ENCODE data around the gene ECE2.

DNA sequence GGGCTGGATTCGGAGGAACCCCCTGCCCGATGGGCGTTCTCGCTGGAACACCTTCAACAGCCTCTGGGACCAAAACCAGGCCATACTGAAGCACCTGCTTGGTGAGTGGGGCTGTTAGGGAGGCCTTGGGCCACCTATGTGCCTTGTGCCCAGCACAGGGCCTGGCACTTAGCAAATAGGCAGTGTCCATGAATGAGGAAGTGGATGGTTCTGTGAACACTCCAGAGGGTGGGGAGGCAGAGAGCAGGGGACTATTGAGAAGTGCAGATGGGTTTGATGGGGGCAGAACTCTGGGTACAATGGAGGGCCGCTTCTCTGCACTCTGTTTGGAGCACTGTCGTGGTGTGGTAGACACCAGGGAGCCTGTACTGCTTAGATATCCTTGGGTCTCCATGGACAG lies 1.5 kb downstream of the ECE2 start:
- TF ChIP-seq POLR2AphosphoS5 (IDR thresholded peaks at IDR 0.05) (no peak), TAF1 (IDR thresholded peaks at IDR 0.05; ENCODE audit: low read depth) (no peak), EZH2 (IDR thresholded peaks at IDR 0.05; ENCODE audit: borderline replicate concordance, insufficient read depth, low read length, poor library complexity, severe bottlenecking) (no peak), RAD21 (conservative IDR thresholded peaks at IDR 0.05) (no peak), SMC3 (conservative IDR thresholded peaks at IDR 0.05; ENCODE audit: poor library complexity) (no peak), EP300 (conservative IDR thresholded peaks at IDR 0.05; ENCODE audit: poor library complexity, severe bottlenecking) (no peak)
- TF ChIP-seq, protein P1, sequence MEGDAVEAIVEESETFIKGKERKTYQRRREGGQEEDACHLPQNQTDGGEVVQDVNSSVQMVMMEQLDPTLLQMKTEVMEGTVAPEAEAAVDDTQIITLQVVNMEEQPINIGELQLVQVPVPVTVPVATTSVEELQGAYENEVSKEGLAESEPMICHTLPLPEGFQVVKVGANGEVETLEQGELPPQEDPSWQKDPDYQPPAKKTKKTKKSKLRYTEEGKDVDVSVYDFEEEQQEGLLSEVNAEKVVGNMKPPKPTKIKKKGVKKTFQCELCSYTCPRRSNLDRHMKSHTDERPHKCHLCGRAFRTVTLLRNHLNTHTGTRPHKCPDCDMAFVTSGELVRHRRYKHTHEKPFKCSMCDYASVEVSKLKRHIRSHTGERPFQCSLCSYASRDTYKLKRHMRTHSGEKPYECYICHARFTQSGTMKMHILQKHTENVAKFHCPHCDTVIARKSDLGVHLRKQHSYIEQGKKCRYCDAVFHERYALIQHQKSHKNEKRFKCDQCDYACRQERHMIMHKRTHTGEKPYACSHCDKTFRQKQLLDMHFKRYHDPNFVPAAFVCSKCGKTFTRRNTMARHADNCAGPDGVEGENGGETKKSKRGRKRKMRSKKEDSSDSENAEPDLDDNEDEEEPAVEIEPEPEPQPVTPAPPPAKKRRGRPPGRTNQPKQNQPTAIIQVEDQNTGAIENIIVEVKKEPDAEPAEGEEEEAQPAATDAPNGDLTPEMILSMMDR (IDR thresholded peaks at IDR 0.05; ENCODE audit: poor library complexity, severe bottlenecking), result no peak
- TF ChIP-seq, protein P2, sequence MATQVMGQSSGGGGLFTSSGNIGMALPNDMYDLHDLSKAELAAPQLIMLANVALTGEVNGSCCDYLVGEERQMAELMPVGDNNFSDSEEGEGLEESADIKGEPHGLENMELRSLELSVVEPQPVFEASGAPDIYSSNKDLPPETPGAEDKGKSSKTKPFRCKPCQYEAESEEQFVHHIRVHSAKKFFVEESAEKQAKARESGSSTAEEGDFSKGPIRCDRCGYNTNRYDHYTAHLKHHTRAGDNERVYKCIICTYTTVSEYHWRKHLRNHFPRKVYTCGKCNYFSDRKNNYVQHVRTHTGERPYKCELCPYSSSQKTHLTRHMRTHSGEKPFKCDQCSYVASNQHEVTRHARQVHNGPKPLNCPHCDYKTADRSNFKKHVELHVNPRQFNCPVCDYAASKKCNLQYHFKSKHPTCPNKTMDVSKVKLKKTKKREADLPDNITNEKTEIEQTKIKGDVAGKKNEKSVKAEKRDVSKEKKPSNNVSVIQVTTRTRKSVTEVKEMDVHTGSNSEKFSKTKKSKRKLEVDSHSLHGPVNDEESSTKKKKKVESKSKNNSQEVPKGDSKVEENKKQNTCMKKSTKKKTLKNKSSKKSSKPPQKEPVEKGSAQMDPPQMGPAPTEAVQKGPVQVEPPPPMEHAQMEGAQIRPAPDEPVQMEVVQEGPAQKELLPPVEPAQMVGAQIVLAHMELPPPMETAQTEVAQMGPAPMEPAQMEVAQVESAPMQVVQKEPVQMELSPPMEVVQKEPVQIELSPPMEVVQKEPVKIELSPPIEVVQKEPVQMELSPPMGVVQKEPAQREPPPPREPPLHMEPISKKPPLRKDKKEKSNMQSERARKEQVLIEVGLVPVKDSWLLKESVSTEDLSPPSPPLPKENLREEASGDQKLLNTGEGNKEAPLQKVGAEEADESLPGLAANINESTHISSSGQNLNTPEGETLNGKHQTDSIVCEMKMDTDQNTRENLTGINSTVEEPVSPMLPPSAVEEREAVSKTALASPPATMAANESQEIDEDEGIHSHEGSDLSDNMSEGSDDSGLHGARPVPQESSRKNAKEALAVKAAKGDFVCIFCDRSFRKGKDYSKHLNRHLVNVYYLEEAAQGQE (IDR thresholded peaks at IDR 0.05; ENCODE audit: borderline replicate concordance), result no peak
